ENCODE results near the gene FGD3.

Gene FGD3

GRCh38 chr9:93026640-93027039 lies 79.3 kb downstream of the FGD3 start:
- no peak for DNase-seq (ENCODE audit: low read depth, low spot score)
- no peaks in the 10 kb centered on the region for H3K36me3 ChIP-seq (ENCODE audit: insufficient read depth, insufficient read length, low read length)
- H3K4me3 ChIP-seq (ENCODE audit: insufficient read length, low read depth): no peak overlapping the region
- no peaks in the 10 kb centered on the region for H3K27me3 ChIP-seq (ENCODE audit: insufficient read depth, insufficient read length)
- TF ChIP-seq ZNF274 (IDR thresholded peaks at IDR 0.05; ENCODE audit: low read depth, low read length) (no peak), YY1 (IDR thresholded peaks at IDR 0.05; ENCODE audit: insufficient read depth, insufficient read length) (no peak), SUZ12 (IDR thresholded peaks at IDR 0.05; ENCODE audit: extremely low read depth, insufficient read depth, insufficient read length) (no peak)
- H3K9me3 ChIP-seq (ENCODE audit: insufficient read depth, low read length): no peaks in the 10 kb centered on the region
- no peak overlapping the region for H3K9ac ChIP-seq (ENCODE audit: insufficient read length, low read depth)
- peaks cover 23% of the 10 kb centered on the region for H3K4me1 ChIP-seq (ENCODE audit: insufficient read depth, insufficient read length)

- Histone ChIP-seq H3K36me3 (ENCODE audit: insufficient read depth, insufficient read length, low read length) (no peaks in the 10 kb centered on the region), H3K4me1 (ENCODE audit: insufficient read depth, insufficient read length) (peaks cover 23% of the 10 kb centered on the region), H3K4me3 (ENCODE audit: insufficient read length, low read depth) (no peak overlapping the region), H3K9ac (ENCODE audit: insufficient read length, low read depth) (no peak overlapping the region), H3K27me3 (ENCODE audit: insufficient read depth, insufficient read length) (no peaks in the 10 kb centered on the region), H3K9me3 (ENCODE audit: insufficient read depth, low read length) (no peaks in the 10 kb centered on the region)
- TF ChIP-seq YY1 (IDR thresholded peaks at IDR 0.05; ENCODE audit: insufficient read depth, insufficient read length) (no peak), SUZ12 (IDR thresholded peaks at IDR 0.05; ENCODE audit: extremely low read depth, insufficient read depth, insufficient read length) (no peak), ZNF274 (IDR thresholded peaks at IDR 0.05; ENCODE audit: low read depth, low read length) (no peak)
- no peak for DNase-seq (ENCODE audit: low read depth, low spot score)
Measured at GRCh38 chr9:93027750-93028149, 80.4 kb downstream of the FGD3 start.

- no peak overlapping the region for H3K4me3 ChIP-seq (ENCODE audit: insufficient read length, low read depth)
Measured at GRCh38 chr9:93028448-93029006, 81.2 kb downstream of the FGD3 start.

GRCh38 chr9:93030642-93031628 lies 83.6 kb downstream of the FGD3 start:
- Histone ChIP-seq H3K4me3 (ENCODE audit: insufficient read length, low read depth) (no peak overlapping the region), H3K9me3 (ENCODE audit: insufficient read depth, low read length) (no peaks in the 10 kb centered on the region), H3K36me3 (ENCODE audit: insufficient read depth, insufficient read length, low read length) (no peaks in the 10 kb centered on the region), H3K9ac (ENCODE audit: insufficient read length, low read depth) (no peak overlapping the region), H3K27me3 (ENCODE audit: insufficient read depth, insufficient read length) (no peaks in the 10 kb centered on the region), H3K4me1 (ENCODE audit: insufficient read depth, insufficient read length) (peaks cover 18% of the 10 kb centered on the region)
- TF ChIP-seq SUZ12 (IDR thresholded peaks at IDR 0.05; ENCODE audit: extremely low read depth, insufficient read depth, insufficient read length) (no peak), YY1 (IDR thresholded peaks at IDR 0.05; ENCODE audit: insufficient read depth, insufficient read length) (no peak), ZNF274 (IDR thresholded peaks at IDR 0.05; ENCODE audit: low read depth, low read length) (no peak)
- no peak for DNase-seq (ENCODE audit: low read depth, low spot score)

More at GRCh38 chr9:93028448-93029006, 81.2 kb downstream of the FGD3 start:
- no peak for DNase-seq (ENCODE audit: low read depth, low spot score)
- no peaks in the 10 kb centered on the region for H3K27me3 ChIP-seq (ENCODE audit: insufficient read depth, insufficient read length)
- no peaks in the 10 kb centered on the region for H3K36me3 ChIP-seq (ENCODE audit: insufficient read depth, insufficient read length, low read length)
- peak overlapping the region; percentile 47 for H3K9ac ChIP-seq (ENCODE audit: insufficient read length, low read depth)
- peaks cover 21% of the 10 kb centered on the region for H3K4me1 ChIP-seq (ENCODE audit: insufficient read depth, insufficient read length)
- H3K9me3 ChIP-seq (ENCODE audit: insufficient read depth, low read length): no peaks in the 10 kb centered on the region
- no peak for TF ChIP-seq ZNF274 (IDR thresholded peaks at IDR 0.05; ENCODE audit: low read depth, low read length)

- peaks cover 10% of the 10 kb centered on the region for H3K4me1 ChIP-seq (ENCODE audit: insufficient read depth, insufficient read length)
- TF ChIP-seq SUZ12 (IDR thresholded peaks at IDR 0.05; ENCODE audit: extremely low read depth, insufficient read depth, insufficient read length): no peak
- TF ChIP-seq ZNF274 (IDR thresholded peaks at IDR 0.05; ENCODE audit: low read depth, low read length): no peak
- TF ChIP-seq YY1 (IDR thresholded peaks at IDR 0.05; ENCODE audit: insufficient read depth, insufficient read length): no peak
- H3K4me3 ChIP-seq (ENCODE audit: insufficient read length, low read depth): no peak overlapping the region
- H3K9ac ChIP-seq (ENCODE audit: insufficient read length, low read depth): no peak overlapping the region
- H3K36me3 ChIP-seq (ENCODE audit: insufficient read depth, insufficient read length, low read length): no peaks in the 10 kb centered on the region
- no peaks in the 10 kb centered on the region for H3K27me3 ChIP-seq (ENCODE audit: insufficient read depth, insufficient read length)
- H3K9me3 ChIP-seq (ENCODE audit: insufficient read depth, low read length): no peaks in the 10 kb centered on the region
- DNase-seq (ENCODE audit: low read depth, low spot score): no peak
Measured at GRCh38 chr9:93031629-93032430, 84.5 kb downstream of the FGD3 start.

GRCh38 chr9:93032545-93032944 lies 85.2 kb downstream of the FGD3 start:
- no peaks in the 10 kb centered on the region for H3K9me3 ChIP-seq (ENCODE audit: insufficient read depth, low read length)
- no peak for TF ChIP-seq SUZ12 (IDR thresholded peaks at IDR 0.05; ENCODE audit: extremely low read depth, insufficient read depth, insufficient read length)
- TF ChIP-seq ZNF274 (IDR thresholded peaks at IDR 0.05; ENCODE audit: low read depth, low read length): no peak
- no peak for TF ChIP-seq YY1 (IDR thresholded peaks at IDR 0.05; ENCODE audit: insufficient read depth, insufficient read length)
- no peak for DNase-seq (ENCODE audit: low read depth, low spot score)
- no peak overlapping the region for H3K9ac ChIP-seq (ENCODE audit: insufficient read length, low read depth)
- H3K27me3 ChIP-seq (ENCODE audit: insufficient read depth, insufficient read length): no peaks in the 10 kb centered on the region
- H3K4me1 ChIP-seq (ENCODE audit: insufficient read depth, insufficient read length): peaks cover 16% of the 10 kb centered on the region
- H3K4me3 ChIP-seq (ENCODE audit: insufficient read length, low read depth): no peak overlapping the region
- H3K36me3 ChIP-seq (ENCODE audit: insufficient read depth, insufficient read length, low read length): no peaks in the 10 kb centered on the region

GRCh38 chr9:93033531-93033930 lies 86.2 kb downstream of the FGD3 start:
- Histone ChIP-seq H3K9ac (ENCODE audit: insufficient read length, low read depth) (no peak overlapping the region), H3K9me3 (ENCODE audit: insufficient read depth, low read length) (no peaks in the 10 kb centered on the region), H3K36me3 (ENCODE audit: insufficient read depth, insufficient read length, low read length) (no peaks in the 10 kb centered on the region), H3K27me3 (ENCODE audit: insufficient read depth, insufficient read length) (no peaks in the 10 kb centered on the region), H3K4me1 (ENCODE audit: insufficient read depth, insufficient read length) (peaks cover 21% of the 10 kb centered on the region), H3K4me3 (ENCODE audit: insufficient read length, low read depth) (no peak overlapping the region)
- no peak for DNase-seq (ENCODE audit: low read depth, low spot score)
- TF ChIP-seq ZNF274 (IDR thresholded peaks at IDR 0.05; ENCODE audit: low read depth, low read length) (no peak), SUZ12 (IDR thresholded peaks at IDR 0.05; ENCODE audit: extremely low read depth, insufficient read depth, insufficient read length) (no peak), YY1 (IDR thresholded peaks at IDR 0.05; ENCODE audit: insufficient read depth, insufficient read length) (no peak)
